ENCODE results near the gene FGF23.

DNA sequence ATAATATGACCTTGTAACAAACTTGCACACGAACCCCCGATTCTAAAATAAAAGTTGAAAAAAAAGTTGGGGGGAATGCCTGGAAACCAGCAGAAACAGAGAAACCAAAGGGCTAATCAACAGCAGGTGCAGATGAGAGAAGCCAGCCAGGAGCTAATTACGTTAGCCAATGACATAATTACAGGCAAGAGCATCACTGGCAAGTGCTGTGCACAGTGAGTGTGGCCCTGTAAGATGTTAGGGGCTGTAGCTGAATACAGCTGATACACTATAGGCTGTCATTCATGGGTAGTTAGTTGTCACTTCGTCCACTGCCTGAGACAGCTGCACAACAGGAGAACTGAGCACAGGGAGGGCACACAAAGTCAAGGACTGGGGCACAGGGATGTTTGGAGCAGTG is 7.3 kb upstream of the FGF23 start:
- TF ChIP-seq EZH2 (IDR thresholded peaks at IDR 0.05; ENCODE audit: insufficient read depth, poor library complexity, severe bottlenecking) (no peak), EZH2phosphoT487 (IDR thresholded peaks at IDR 0.05; ENCODE audit: insufficient read depth, low read depth) (no peak)

Measured in GM23248 (cell line).